GM18520 (cell line): ENCODE results near the gene KIAA0930.

Experiments used
- ATAC-seq: cut with Tn5 transposase; IDR thresholded peaks from one replicate; pipeline ENCODE4 v1.9.1; 2021; ENCODE audit not compliant: unreplicated experiment

Gene KIAA0930

DNA sequence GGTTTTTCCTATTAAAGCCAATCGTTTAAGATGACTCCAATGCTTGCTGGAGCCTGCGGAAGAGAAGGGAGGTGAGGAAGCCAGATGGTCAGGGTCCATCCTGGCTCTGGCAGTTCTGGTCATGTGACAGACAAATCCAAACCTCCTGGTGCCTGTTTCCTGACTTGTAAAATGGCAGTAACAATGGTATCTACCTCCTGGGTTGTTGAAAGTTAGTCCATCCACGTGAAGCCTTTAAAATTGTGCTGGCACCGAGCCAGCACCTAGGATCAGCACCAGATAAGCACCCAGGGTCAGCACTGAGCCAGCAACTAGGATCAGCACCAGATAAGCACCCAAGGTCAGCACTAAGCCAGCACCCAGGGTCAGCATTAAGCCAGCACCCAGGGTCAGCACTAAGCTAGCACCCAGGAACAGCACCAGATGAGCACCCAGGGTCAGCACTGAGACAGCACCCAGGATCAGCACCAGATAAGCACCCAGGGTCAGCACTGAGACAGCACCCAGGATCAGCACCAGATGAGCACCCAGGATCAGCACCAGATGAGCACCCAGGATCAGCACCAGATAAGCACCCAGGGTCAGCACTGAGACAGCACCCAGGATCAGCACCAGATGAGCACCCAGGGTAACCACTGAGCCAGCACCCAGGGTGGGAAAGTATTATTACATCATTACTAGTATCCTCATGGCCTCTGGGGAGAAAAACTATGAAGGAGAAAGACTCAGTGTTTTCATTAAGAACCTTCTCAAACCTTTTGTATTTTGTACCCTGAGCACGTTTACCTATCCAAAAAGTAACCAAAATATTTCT is 17.2 kb downstream of the KIAA0930 start:
- ATAC-seq, result no peak

- ATAC-seq, result no peak
Observed at GRCh38 chr22:45221201-45221600, 19.5 kb downstream of the KIAA0930 start.

DNA sequence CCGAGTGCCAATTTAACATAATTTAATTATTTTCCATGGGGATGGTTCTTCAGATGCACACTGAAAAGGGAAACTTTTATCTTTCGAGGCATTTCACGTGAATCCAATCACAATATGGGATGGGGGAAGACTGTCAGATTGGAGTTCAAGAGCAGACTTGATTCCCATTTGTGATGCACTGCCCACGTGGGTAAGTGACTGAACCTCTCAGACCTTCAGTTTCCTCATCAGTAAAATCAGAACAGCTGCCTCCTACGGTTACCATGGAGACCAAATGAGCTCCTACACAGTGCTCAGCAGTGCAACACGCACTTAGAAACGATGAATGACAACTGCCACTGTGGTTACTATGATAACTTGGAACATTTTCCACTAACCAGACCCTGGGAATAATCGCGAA is 21.7 kb downstream of the KIAA0930 start:
- no peak for ATAC-seq

- ATAC-seq, result no peak
Observed at GRCh38 chr22:45217806-45218205, 22.9 kb downstream of the KIAA0930 start.

DNA sequence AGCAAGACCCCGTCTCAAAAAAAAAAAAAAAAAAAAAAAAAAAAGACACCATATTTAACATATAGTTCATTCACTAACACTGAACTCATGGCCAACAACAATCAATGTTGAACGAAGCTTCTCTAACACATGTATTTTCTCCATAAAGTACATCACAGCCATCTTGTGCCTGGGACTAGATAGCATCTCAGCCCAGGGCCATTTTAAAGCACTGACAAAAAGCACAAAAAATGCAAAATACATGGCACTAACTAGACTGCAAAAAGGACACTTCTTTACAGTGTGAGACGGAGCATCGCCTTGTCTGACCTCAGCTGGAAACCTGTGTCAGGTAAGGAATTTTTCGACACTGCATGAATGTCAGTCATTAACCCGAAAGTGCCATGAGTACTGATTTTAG is 23.3 kb downstream of the KIAA0930 start:
- ATAC-seq, result no peak

DNA sequence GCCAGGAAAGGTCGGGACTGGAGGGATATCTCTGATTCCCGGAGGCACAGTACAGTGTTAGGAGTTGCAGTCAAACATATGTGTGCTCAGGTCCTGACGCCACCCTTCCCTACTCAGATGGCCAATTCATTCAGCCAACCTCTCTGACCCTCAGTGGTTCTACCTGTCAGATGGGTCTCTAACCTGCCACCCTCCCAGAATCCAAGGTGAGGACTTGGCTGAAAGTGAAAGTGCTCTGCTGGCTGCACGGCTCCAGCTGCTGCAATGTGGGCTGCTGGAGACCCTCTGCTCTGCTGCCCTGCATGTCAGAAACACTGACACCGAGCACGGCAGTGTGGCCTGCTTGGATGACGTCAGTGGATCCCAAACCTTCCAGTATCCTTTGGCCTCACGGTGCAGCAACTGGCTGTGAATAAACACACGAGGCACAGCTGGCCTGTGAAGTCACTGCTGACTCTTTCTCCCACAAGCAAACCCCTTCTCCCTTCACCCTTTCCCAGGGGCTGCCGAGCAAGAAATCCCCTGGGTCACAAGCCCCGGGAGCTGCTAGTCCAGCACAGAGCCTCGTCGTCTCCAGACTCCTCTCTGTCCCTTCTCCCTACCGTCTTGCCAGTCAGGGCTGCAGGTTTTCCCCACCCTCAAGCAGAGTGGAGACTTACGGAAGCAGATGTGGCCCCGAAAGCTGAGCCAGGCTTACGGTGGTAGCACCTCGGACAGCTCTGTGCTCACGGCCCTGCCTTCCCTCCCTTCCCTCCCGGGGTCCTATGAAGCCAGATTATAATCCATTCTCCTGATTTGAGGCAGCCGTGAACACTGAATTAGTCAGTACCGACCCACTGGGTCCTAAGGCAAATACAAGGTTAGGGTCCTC is 24.3 kb downstream of the KIAA0930 start:
- ATAC-seq, result no peak

DNA sequence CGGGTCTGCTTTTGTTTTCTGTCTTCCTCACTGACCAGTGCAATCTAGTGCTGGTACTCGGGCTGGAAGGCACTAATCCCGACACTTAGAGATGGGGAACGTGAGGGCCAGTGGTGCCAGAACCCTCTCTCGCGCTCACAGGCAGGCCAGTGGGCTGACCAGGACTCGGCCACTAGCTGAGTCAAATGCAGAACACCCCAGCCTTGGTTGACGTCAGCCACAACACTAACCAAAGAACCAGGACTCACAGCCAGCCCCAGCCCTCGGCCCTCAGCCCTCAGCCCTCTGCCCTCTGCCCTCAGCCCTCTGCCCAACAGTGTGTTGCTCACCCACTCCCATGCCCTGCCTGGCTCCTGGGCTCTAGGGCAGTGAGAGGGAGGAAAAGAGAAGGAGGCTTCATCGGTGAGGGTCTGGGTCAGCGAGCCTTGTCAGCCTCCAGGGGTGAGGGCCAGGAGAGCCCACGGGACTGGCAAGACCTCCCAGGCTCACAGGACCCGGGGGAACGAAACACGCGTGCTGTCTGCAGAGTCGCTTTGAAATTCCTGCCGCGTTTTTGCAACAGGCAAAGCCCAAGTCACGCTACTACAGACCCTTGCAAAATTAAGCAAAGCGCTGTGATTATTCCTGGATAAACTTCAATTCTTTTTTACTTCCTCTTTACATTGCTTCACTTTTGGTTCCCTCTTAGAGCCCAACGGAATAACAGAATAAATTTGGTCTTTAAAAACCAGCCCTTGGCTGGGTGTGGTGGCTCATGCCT is 27.5 kb downstream of the KIAA0930 start:
- no peak for ATAC-seq

DNA sequence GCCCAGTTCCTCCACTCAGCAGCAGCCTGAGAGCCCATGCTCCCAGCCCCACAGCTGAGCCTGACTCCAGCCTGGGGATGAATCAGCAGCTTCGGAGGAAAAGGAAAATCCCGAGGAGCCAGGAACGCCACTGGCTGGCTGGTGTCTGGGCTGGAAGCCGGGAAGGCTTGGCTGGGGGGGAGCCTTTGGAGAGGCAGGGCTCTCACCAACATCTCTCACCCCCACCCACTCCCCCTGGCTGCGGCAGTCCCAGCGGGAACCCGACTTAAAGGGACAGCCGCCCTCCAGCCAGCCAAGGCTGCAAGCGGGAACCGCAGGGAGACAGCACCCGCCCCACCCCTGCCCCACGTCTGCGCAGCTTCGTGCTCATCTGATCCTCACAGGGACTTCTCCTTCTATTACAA is 28.4 kb downstream of the KIAA0930 start:
- ATAC-seq, result no peak

- no peak for ATAC-seq
Observed at GRCh38 chr22:45211848-45212247, 28.8 kb downstream of the KIAA0930 start.

DNA sequence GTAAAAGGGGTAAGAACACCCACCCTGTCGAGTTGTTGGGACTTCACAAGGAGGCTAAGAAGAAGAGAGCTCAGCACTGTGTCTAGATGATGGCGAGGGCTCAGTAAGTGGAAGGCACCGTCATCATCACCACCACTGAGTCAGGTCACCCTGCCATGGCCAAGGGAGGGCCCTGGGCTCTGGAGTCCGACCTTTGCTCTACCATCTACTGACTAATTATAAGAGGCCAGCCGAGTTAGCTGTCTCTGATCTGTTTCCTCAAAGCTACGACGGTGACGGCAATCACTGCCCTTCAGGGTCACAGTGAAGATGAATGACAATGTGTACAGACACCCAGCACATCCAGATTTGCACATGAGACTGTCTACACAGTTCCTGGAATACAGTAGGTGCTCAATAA is 29.3 kb downstream of the KIAA0930 start:
- ATAC-seq, result no peak

GRCh38 chr22:45210991-45211390 is 29.7 kb downstream of the KIAA0930 start:
- no peak for ATAC-seq

DNA sequence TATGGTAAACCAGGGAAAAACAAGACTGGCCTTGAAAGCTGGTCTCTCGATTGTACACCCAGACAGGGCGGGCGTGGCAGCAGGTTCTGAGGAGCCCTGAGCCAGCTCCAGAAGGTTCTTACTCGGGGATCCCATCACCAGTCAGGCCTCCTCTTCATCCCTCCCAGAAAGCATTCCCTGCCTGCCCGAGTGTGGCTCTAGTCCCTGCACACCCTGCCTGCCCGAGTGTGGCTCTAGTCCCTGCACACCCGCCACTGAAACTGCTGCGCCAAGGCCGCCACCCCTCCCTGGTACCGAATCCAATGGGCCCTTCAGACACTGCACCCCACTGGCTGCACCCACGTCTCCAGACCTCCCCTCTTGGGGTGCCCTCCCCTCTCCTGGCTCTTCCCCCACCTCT is 30.1 kb downstream of the KIAA0930 start:
- no peak for ATAC-seq

GRCh38 chr22:45210174-45210573 is 30.5 kb downstream of the KIAA0930 start:
- no peak for ATAC-seq

DNA sequence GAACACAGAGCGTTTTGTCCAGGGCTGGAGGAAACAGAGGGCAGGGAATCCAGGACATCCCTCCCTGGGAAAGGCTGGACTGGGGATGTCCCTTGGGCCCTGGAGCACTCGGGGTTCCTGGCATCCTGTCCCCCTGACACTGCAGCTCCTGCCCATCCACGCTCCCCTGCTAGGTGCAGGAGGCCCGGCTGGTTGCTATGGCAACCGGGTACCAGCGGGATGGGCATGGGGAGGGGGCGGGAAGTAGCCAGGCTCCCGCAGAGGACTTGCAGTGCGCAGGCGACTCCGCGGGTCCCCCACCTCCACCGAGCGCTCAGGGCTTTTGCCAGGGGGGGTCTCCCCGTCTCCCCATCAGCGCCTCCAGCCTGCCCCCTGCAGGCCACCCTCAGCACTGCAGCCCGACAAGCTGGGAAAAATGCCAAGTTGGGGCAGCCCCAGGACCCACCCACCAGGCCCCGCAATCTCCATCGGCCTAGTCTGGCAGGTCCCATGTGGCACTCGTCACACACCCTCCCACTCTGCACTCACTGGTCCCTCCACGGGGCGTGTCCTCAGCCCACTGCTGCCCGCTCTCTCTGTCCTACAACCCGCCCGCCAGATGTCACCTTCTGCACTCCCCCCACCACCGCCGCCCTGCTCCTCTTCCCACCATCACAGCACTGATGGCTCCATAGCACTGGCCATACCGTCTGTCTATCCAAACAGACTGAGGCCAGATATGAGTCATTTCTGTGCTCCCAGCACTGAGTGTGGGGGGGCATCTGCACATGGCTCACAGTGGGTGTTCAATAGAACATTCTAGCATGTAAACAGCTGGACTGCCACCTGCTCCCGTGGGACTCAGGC is 31.5 kb downstream of the KIAA0930 start:
- ATAC-seq, result no peak

- ATAC-seq, result no peak
Observed at GRCh38 chr22:45208696-45208992, 32.0 kb downstream of the KIAA0930 start.

- no peak for ATAC-seq
Observed at GRCh38 chr22:45207981-45208664, 32.6 kb downstream of the KIAA0930 start.

GRCh38 chr22:45207533-45207932 is 33.2 kb downstream of the KIAA0930 start:
- no peak for ATAC-seq

GRCh38 chr22:45206233-45206632 is 34.5 kb downstream of the KIAA0930 start:
- ATAC-seq, result no peak

GRCh38 chr22:45205276-45205925 is 35.3 kb downstream of the KIAA0930 start:
- ATAC-seq, result no peak

- no peak for ATAC-seq
Observed at GRCh38 chr22:45204819-45205218, 35.9 kb downstream of the KIAA0930 start.
